Endothelial cell of umbilical vein (primary cell): ENCODE data around the gene LIG4. TPM values are rescaled to one million over a fixed set of nuclear protein-coding genes. Genes with fewer than 3 reads are reported as not detected.

Source experiments
- BruUV-seq: library from RNA; stranded (reverse); fragments of 400-500 nt; replicated peaks from 2 replicates; lab custom pipeline; 2021; lab: Mats Ljungman, UMichigan
- CTCF ChIA-PET: fragments of 300-600, 350-600 bp; sonication (Branson Sonifier 250); formaldehyde crosslinking; loops from one replicate; lab custom pipeline; 2021; ENCODE audit warnings: antibody characterized with exemption, inconsistent platforms; lab: Charles Lee
- POLR2A ChIA-PET: fragments of 300-600, 350-600 bp; sonication (Branson Sonifier 250); formaldehyde crosslinking; loops from one replicate; lab custom pipeline; 2021; ENCODE audit warnings: antibody characterized with exemption, inconsistent platforms; lab: Charles Lee
- DNase-seq: peaks from one replicate; pipeline ENCODE4 v3.0.0-alpha.2; 2011; ENCODE audit warnings: low read depth, low spot score
- FAIRE-seq: peaks from 2 replicates; lab custom pipeline; 2011; peaks lifted over from hg19 to GRCh38; lab: Jason Lieb, UNC
- H2AFZ ChIP-seq: 2 replicates; pipeline ENCODE4 v1.6.0; 2012; ENCODE audit warnings: low read depth, low read length, control low read depth, inconsistent platforms
- H3K27ac ChIP-seq: 2 replicates; pipeline ENCODE4 v1.5.1; 2011; ENCODE audit warnings: low read depth, mild to moderate bottlenecking, control low read depth, low read length, moderate library complexity; ENCODE audit not compliant: insufficient read depth
- H3K27me3 ChIP-seq, 2 experiments: 2 replicates each; pipeline versions ENCODE4 v1.6.0 to v1.6.1; 2011; ENCODE audit warnings: low read length in 2 of 2, mixed read lengths in 1 of 2; ENCODE audit not compliant: control insufficient read depth in 2 of 2, insufficient read depth in 2 of 2
- H3K36me3 ChIP-seq, 2 experiments: 2 replicates in 1 of 2; 3 replicates in 1 of 2; pipeline ENCODE4 v1.5.1; 2011; ENCODE audit warnings: low read length in 2 of 2, mild to moderate bottlenecking in 1 of 2, moderate library complexity in 1 of 2; ENCODE audit not compliant: control insufficient read depth in 2 of 2, insufficient read depth in 2 of 2; ENCODE audit errors: extremely low read depth in 1 of 2
- H3K4me1 ChIP-seq: 3 replicates; pipeline ENCODE4 v1.5.1; 2011; ENCODE audit warnings: mild to moderate bottlenecking, low read length; ENCODE audit not compliant: control insufficient read depth, insufficient read depth; ENCODE audit errors: extremely low read depth
- H3K4me2 ChIP-seq: 2 replicates; pipeline ENCODE4 v1.6.1; 2011; ENCODE audit warnings: low read length, control low read depth, mixed read lengths; ENCODE audit not compliant: insufficient read depth
- H3K4me3 ChIP-seq, 3 experiments: fragments of 200-600 bp in 1 of 3; sonication (generic), shearing (Covaris generic) in 1 of 3; replicated peaks in 1 of 3; 2 replicates each; pipeline ENCODE4 v1.5.1; 2011 to 2016; ENCODE audit warnings: control low read depth in 3 of 3, low read length in 3 of 3, mild to moderate bottlenecking in 2 of 3, inconsistent platforms in 1 of 3, low read depth in 1 of 3, moderate library complexity in 1 of 3; ENCODE audit not compliant: insufficient read depth in 1 of 3
- H3K79me2 ChIP-seq: 2 replicates; pipeline ENCODE4 v1.6.0; 2012; ENCODE audit warnings: low read length, inconsistent platforms; ENCODE audit not compliant: control insufficient read depth, insufficient read depth
- H3K9ac ChIP-seq: replicated peaks from 2 replicates; pipeline ENCODE3; 2011; ENCODE audit warnings: low read length, control low read depth; ENCODE audit not compliant: insufficient read depth; ENCODE audit errors: extremely low read depth
- H3K9me1 ChIP-seq: replicated peaks from 3 replicates; pipeline ENCODE4 v1.6.0; 2011; ENCODE audit warnings: mild to moderate bottlenecking, low read length; ENCODE audit not compliant: control insufficient read depth, insufficient read depth; ENCODE audit errors: extremely low read depth
- H3K9me3 ChIP-seq: replicated peaks from 2 replicates; pipeline ENCODE4 v1.5.1; 2012; ENCODE audit warnings: low read length, inconsistent platforms; ENCODE audit not compliant: control insufficient read depth, insufficient read depth
- H4K20me1 ChIP-seq: replicated peaks from 2 replicates; pipeline ENCODE3; 2011; ENCODE audit warnings: mild to moderate bottlenecking, low read length; ENCODE audit not compliant: control insufficient read depth, insufficient read depth; ENCODE audit errors: extremely low read depth
- CTCF ChIP-seq, 2 donors: IDR thresholded peaks; 1 replicate in 1 of 2; 2 replicates in 1 of 2; pipeline ENCODE4 v1.5.1; 2011; ENCODE audit warnings: low read length in 2 of 2, mild to moderate bottlenecking in 2 of 2, moderate library complexity in 2 of 2, control low read depth in 1 of 2, inconsistent platforms in 1 of 2, low read depth in 1 of 2; ENCODE audit not compliant: insufficient read depth in 1 of 2; ENCODE audit errors: extremely low read depth in 1 of 2
- EZH2 ChIP-seq: IDR thresholded peaks from 2 replicates; pipeline ENCODE4 v1.6.1; 2012; ENCODE audit warnings: borderline replicate concordance, low read depth, mild to moderate bottlenecking, moderate library complexity, low read length, inconsistent platforms; ENCODE audit not compliant: severe bottlenecking
- FOS ChIP-seq: IDR thresholded peaks from 2 replicates; pipeline ENCODE4 v1.6.1; 2011; ENCODE audit warnings: mild to moderate bottlenecking, low read length, moderate library complexity, borderline replicate concordance; ENCODE audit not compliant: insufficient read depth
- GATA2 ChIP-seq: IDR thresholded peaks from 2 replicates; pipeline ENCODE4 v1.7.0; 2011; ENCODE audit warnings: low read depth, mild to moderate bottlenecking, moderate library complexity, mixed read lengths, low read length; ENCODE audit not compliant: insufficient read length, insufficient read depth
- JUN ChIP-seq: IDR thresholded peaks from 2 replicates; pipeline ENCODE4 v1.6.1; 2011; ENCODE audit warnings: borderline replicate concordance, low read depth; ENCODE audit not compliant: insufficient read length, insufficient read depth
- MAX ChIP-seq: IDR thresholded peaks from 2 replicates; pipeline ENCODE4 v1.6.1; 2011; ENCODE audit not compliant: insufficient read depth, insufficient read length
- MYC ChIP-seq: IDR thresholded peaks from one replicate; pipeline ENCODE4 v1.6.1; 2011; ENCODE audit warnings: mild to moderate bottlenecking, low read depth, low read length
- POLR2A ChIP-seq: IDR thresholded peaks from 2 replicates; pipeline ENCODE4 v1.6.1; 2012; ENCODE audit warnings: low read depth, mild to moderate bottlenecking, control low read depth, low read length
- POLR2AphosphoS5 ChIP-seq: IDR thresholded peaks from 2 replicates; pipeline ENCODE4 v1.6.1; 2012; ENCODE audit warnings: low read depth, mild to moderate bottlenecking, control low read depth, low read length, moderate library complexity; ENCODE audit not compliant: insufficient read depth
- dilution Hi-C: fragments of 300-500 bp; cut with MboI; formaldehyde crosslinking; loops from one replicate; pipeline ENCODE4 v1.15.0; 2019; ENCODE audit warnings: low sequenced_read_pairs; ENCODE audit not compliant: extremely low pct_ligation_motif_present
- intact Hi-C: fragments of 100-400 bp; cut with micrococcal nuclease; formaldehyde crosslinking; loops from one replicate; pipeline ENCODE4 v1.10.0; 2022
- polyA plus RNA-seq, 4 experiments: library from polyadenylated mRNA; depleted of rRNA in 3 of 4; stranded (reverse) in 3 of 4; unstranded in 1 of 4; fragments of >200 nt; gene quantifications; 2 replicates each; pipeline versions ENCODE4 v1.2.1 to v1.2.3, GENCODE V29; 2011 to 2012; ENCODE audit warnings: missing spikeins in 1 of 4
- total RNA-seq: library from RNA; stranded (reverse); gene quantifications from 2 replicates; pipeline ENCODE4 v1.2.3, GENCODE V29; 2021

LIG4 gene
- total and polyA plus RNA-seq, 2 donors (not counting 3 experiments of a cell fraction or from before 2014, with no cell fraction given) = 3.0 to 9.2 TPM

- Histone ChIP-seq H3K9me1 (no peaks in the 10 kb centered on the region), H3K9me3 (no peaks in the 10 kb centered on the region), H3K4me2 (peak overlapping the region; percentile 92), H4K20me1 (peaks cover 4% of the 10 kb centered on the region), H3K79me2 (peaks cover 60% of the 10 kb centered on the region), H3K4me3 (no peak overlapping the region), H3K27ac (no peak overlapping the region), H3K4me1 (peaks cover 13% of the 10 kb centered on the region), H3K27me3 (no peaks in the 10 kb centered on the region), H2AFZ (no peak overlapping the region), H3K36me3 (no peaks in the 10 kb centered on the region), H3K9ac (no peak overlapping the region)
- BruUV-seq = no TSS peak
- FAIRE-seq (no peak), DNase-seq (no peak)
- dilution Hi-C loops (no loop called here), intact Hi-C loops (no loop called here)
- ChIA-PET POLR2A (no interaction called here), CTCF (no interaction called here)
- TF ChIP-seq MAX (no peak), EZH2 (no peak), GATA2 (no peak), JUN (no peak), CTCF (IDR thresholded peaks at IDR 0.05; ENCODE audit: extremely low read depth in 1 of 2, insufficient read depth in 1 of 2, low read depth in 1 of 2, low read length in 2 of 2) (no peak), POLR2A (no peak), FOS (no peak), POLR2AphosphoS5 (no peak), MYC (no peak)
Observed at GRCh38 chr13:108220041-108220440, 4.7 kb upstream of the LIG4 start.
